HL-60/S4 (cell line): Measurements from ENCODE around the gene ALX3.
"Not testable (repeated sequence)": the region's sequence is repeated elsewhere in the genome, so short reads cannot be mapped to it uniquely, and the experiment has no call there.

ENCODE experiments used
- in situ Hi-C: fragments of 300-500 bp; cut with MboI; formaldehyde crosslinking; loops from 2 replicates; pipeline ENCODE4 v1.14.3; 2022; ENCODE audit warnings: low sequenced_read_pairs

Gene ALX3

GRCh38 chr1:110048923-110049601 lies 21.4 kb downstream of the ALX3 start:
- in situ Hi-C loops: no loop called here

GRCh38 chr1:110048240-110048639 lies 22.2 kb downstream of the ALX3 start:
- in situ Hi-C loops: no loop called here

GRCh38 chr1:110047463-110047862 lies 23.0 kb downstream of the ALX3 start:
- in situ Hi-C loops: no loop called here

GRCh38 chr1:110043016-110043415 lies 27.5 kb downstream of the ALX3 start:
- in situ Hi-C loops: no loop called here

- in situ Hi-C loops: no loop called here
Observed at GRCh38 chr1:110040548-110040947, 29.9 kb downstream of the ALX3 start.

GRCh38 chr1:110039641-110040040 lies 30.8 kb downstream of the ALX3 start:
- in situ Hi-C loops: no loop called here

- in situ Hi-C loops: no loop called here
Observed at GRCh38 chr1:110038271-110038670, 32.2 kb downstream of the ALX3 start.

GRCh38 chr1:110035236-110035752 lies 35.2 kb downstream of the ALX3 start:
- in situ Hi-C loops: no loop called here

- in situ Hi-C loops: no loop called here
Observed at GRCh38 chr1:110034451-110035235, 35.8 kb downstream of the ALX3 start, which contains the start of gene STRIP1. STRIP1 (plus strand) TSS chr1:110034624; CDS start chr1:110034638, 14 bp downstream.

GRCh38 chr1:110034040-110034450 lies 36.4 kb downstream of the ALX3 start:
- in situ Hi-C loops: no loop called here

- in situ Hi-C loops: no loop called here
Observed at GRCh38 chr1:110033421-110033820, 37.1 kb downstream of the ALX3 start.

GRCh38 chr1:110032327-110032726 lies 38.1 kb downstream of the ALX3 start:
- in situ Hi-C loops: no loop called here

GRCh38 chr1:110030687-110031086 lies 39.8 kb downstream of the ALX3 start:
- in situ Hi-C loops: not testable (repeated sequence)

- in situ Hi-C loops: no loop called here
Observed at GRCh38 chr1:110024613-110025012, 45.9 kb downstream of the ALX3 start.

- in situ Hi-C loops: no loop called here
Observed at GRCh38 chr1:110021285-110021684, 49.2 kb downstream of the ALX3 start.

- in situ Hi-C loops: no loop called here
Observed at GRCh38 chr1:110019770-110020169, 50.7 kb downstream of the ALX3 start.

GRCh38 chr1:110018396-110018795 lies 52.1 kb downstream of the ALX3 start:
- in situ Hi-C loops: no loop called here

GRCh38 chr1:110017792-110018191 lies 52.7 kb downstream of the ALX3 start:
- in situ Hi-C loops: no loop called here

- in situ Hi-C loops: no loop called here
Observed at GRCh38 chr1:110012100-110012780, 58.2 kb downstream of the ALX3 start.

GRCh38 chr1:110011527-110012041 lies 58.9 kb downstream of the ALX3 start:
- in situ Hi-C loops: no loop called here
